RCC 7860 (cell line): ENCODE measurements around the gene NCLN.
A peak's percentile ranks its signal among the peaks of the same experiment; 100 is the strongest.

Source experiments
- DNase-seq: peaks from one replicate; pipeline ENCODE4 v3.0.0-alpha.2; 2015; ENCODE audit warnings: low spot score
- FAIRE-seq: peaks from 2 replicates; lab custom pipeline; 2012; peaks lifted over from hg19 to GRCh38; lab: Jason Lieb, UNC

NCLN gene

DNA sequence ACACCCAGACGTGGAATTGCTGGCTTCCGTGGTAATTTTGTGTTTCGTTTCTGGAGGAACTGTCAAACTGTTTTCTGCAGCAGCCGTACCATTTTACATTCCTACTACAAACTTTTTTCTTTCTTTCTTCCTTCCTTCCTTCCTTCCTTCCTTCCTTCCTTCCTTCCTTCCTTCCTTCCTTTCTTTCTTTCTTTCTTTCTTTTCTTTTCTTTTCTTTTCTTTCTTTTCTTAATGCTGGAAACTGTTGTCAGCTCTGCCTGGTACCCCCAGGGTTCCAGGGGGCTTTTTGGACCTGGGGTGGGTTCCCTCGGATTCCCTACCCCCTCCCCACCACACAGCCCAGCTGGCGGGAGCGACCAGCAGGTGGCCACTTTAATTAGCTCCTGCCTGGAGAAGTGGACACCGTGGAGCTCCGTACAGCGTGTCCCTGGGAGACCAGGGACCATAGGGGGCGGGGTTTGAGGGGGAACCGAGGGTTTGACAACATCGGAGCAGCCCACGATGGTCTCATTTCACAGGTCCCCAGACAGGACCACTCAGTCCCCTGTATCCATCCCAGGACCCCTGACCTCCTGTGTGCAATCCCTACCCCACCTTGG lies 63.1 kb downstream of the NCLN start:
- DNase-seq (no peak), FAIRE-seq (no peak)

GRCh38 chr19:3249408-3249807 lies 63.7 kb downstream of the NCLN start:
- FAIRE-seq (no peak), DNase-seq (no peak)

GRCh38 chr19:3250675-3251074 lies 64.9 kb downstream of the NCLN start:
- peak; percentile 6 for DNase-seq

GRCh38 chr19:3251229-3251628 lies 65.5 kb downstream of the NCLN start:
- FAIRE-seq (no peak), DNase-seq (no peak)

More at GRCh38 chr19:3250675-3251074, 64.9 kb downstream of the NCLN start:
- FAIRE-seq: no peak

GRCh38 chr19:3252650-3253049 lies 66.9 kb downstream of the NCLN start:
- DNase-seq: no peak
- no peak for FAIRE-seq

DNA sequence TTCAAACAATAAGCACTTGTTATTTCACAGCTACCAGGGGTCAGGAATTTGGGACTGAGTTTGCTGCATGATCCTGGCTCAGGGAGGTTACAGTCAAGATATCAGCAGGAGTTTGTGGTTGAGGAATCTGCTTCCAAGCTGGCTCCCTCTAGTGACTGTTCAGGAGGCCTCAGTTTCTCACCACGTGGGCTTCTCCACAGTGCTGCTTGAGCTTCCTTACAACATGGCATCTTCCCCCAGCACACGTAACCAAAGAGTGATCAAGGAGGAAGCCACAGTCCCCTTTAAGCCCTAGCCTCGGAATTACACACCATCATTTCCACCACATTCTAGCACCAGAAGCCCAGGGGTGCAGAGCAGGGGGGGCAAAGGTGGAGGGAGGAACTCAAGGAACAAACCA lies 67.5 kb downstream of the NCLN start:
- FAIRE-seq (no peak), DNase-seq (no peak)

GRCh38 chr19:3254520-3254919 lies 68.8 kb downstream of the NCLN start:
- no peak for FAIRE-seq

DNA sequence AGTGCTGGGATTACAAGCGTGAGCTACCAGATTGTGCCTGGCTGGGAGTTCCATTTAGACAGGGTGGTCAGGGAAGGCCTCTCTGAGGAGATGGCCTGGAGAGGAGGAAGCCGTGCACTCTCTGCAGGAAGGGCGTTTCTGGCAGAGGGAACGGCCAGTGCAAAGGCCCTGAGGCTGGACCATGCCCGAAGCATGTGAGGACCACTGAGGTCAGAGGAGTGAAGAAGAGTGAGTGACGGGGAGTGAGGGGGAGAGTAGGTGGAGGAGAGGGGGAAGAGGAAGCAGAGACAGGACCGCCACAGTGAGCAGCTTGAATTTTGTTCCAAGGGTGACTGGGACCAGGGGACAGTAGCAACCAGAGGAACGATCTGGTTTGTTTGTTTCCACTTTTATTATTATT lies 71.3 kb downstream of the NCLN start:
- no peak for DNase-seq
- no peak for FAIRE-seq

More at GRCh38 chr19:3254520-3254919, 68.8 kb downstream of the NCLN start:
- no peak for DNase-seq
